PC-3 (cell line): Measurements from ENCODE around the gene UBP1. TPM values are rescaled to one million over a fixed set of nuclear protein-coding genes. Genes with fewer than 3 reads are reported as not detected.

Source experiments
- ATAC-seq: fragments of 200-7000 bp; cut with Tn5 transposase; 2 replicates; pipeline ENCODE4 v1.9.1; 2020; ENCODE audit warnings: mild to moderate bottlenecking, moderate library complexity
- BruUV-seq: library from RNA; stranded (reverse); fragments of 400-500 nt; replicated peaks from 2 replicates; lab custom pipeline; 2021; lab: Mats Ljungman, UMichigan
- CTCF ChIA-PET: fragments of 300-600 bp; sonication (Branson Sonifier 250); formaldehyde crosslinking; loops from one replicate; lab custom pipeline; 2022; ENCODE audit warnings: antibody characterized with exemption; lab: Charles Lee
- POLR2A ChIA-PET: fragments of 300-600 bp; sonication (Branson Sonifier 250); formaldehyde crosslinking; loops from one replicate; lab custom pipeline; 2022; ENCODE audit warnings: antibody characterized with exemption; ENCODE audit not compliant: unreplicated experiment; lab: Charles Lee
- DNase-seq: peaks from one replicate; pipeline ENCODE4 v3.0.0-alpha.2; 2015
- H2AFZ ChIP-seq: fragments of 300-600 bp; sonication (generic); 2 replicates; pipeline ENCODE4 v1.6.0; 2016; ENCODE audit warnings: antibody characterized with exemption, low read length
- H3F3A ChIP-seq: fragments of 300-600 bp; sonication (generic); one replicate; pipeline ENCODE4 v1.6.0; 2017; ENCODE audit warnings: antibody characterized with exemption, low read length, control low read depth, mild to moderate bottlenecking; ENCODE audit not compliant: unreplicated experiment
- H3K27ac ChIP-seq: fragments of 300-600 bp; sonication (generic); 2 replicates; pipeline ENCODE4 v1.5.1; 2016; ENCODE audit warnings: mild to moderate bottlenecking, low read length
- H3K27me3 ChIP-seq: fragments of 300-600 bp; sonication (generic); 2 replicates; pipeline ENCODE4 v1.6.1; 2016; ENCODE audit warnings: low read length, mixed read lengths
- H3K36me3 ChIP-seq: fragments of 300-600 bp; sonication (generic); 2 replicates; pipeline ENCODE4 v1.6.1; 2016; ENCODE audit warnings: low read depth, mixed run types, low read length, mixed read lengths
- H3K4me1 ChIP-seq: fragments of 300-600 bp; sonication (generic); 2 replicates; pipeline ENCODE4 v1.5.1; 2016; ENCODE audit warnings: low read length; ENCODE audit not compliant: insufficient read depth
- H3K4me2 ChIP-seq: fragments of 300-600 bp; sonication (generic); 2 replicates; pipeline ENCODE4 v1.6.0; 2016; ENCODE audit warnings: low read length
- H3K4me3 ChIP-seq: fragments of 300-600 bp; sonication (generic); 2 replicates; pipeline ENCODE4 v1.5.1; 2016; ENCODE audit warnings: mild to moderate bottlenecking, low read length, mixed read lengths
- H3K79me2 ChIP-seq: fragments of 300-600 bp; sonication (generic); 2 replicates; pipeline ENCODE4 v1.6.1; 2017; ENCODE audit warnings: low read length, mixed read lengths
- H3K9ac ChIP-seq: fragments of 300-600 bp; sonication (generic); 2 replicates; pipeline ENCODE4 v1.6.0; 2016; ENCODE audit warnings: mild to moderate bottlenecking, low read length
- H3K9me2 ChIP-seq: fragments of 300-600 bp; sonication (generic); replicated peaks from 2 replicates; pipeline ENCODE4 v1.6.1; 2016; ENCODE audit warnings: mixed run types, low read length, mixed read lengths
- H3K9me3 ChIP-seq: fragments of 300-600 bp; sonication (generic); 2 replicates; pipeline ENCODE4 v1.6.1; 2016; ENCODE audit warnings: low read length, mixed read lengths
- H4K20me1 ChIP-seq: fragments of 300-600 bp; sonication (generic); 2 replicates; pipeline ENCODE4 v1.6.1; 2016; ENCODE audit warnings: low read length, mixed read lengths
- EZH2 ChIP-seq: fragments of 300-600 bp; sonication (generic); IDR thresholded peaks from one replicate; pipeline ENCODE4 v1.6.1; 2017; ENCODE audit warnings: antibody characterized with exemption, mild to moderate bottlenecking, low read length; ENCODE audit not compliant: unreplicated experiment
- EZH2phosphoT487 ChIP-seq: fragments of 300-600 bp; sonication (generic); IDR thresholded peaks from 2 replicates; pipeline ENCODE4 v1.6.1; 2018; ENCODE audit warnings: mild to moderate bottlenecking, antibody characterized with exemption, low read length, borderline replicate concordance
- intact Hi-C: fragments of 100-400 bp; cut with micrococcal nuclease; formaldehyde crosslinking; loops from 2 replicates; pipeline ENCODE4 v1.9.0; 2023
- total RNA-seq: library from RNA; depleted of rRNA; stranded (reverse); fragments of >200 nt; gene quantifications from 2 replicates; pipeline ENCODE4 v1.2.3, GENCODE V29; 2014
- TF ChIP-seq, protein P1 (sequence below): fragments of 300-600 bp; sonication (generic); conservative IDR thresholded peaks from 2 replicates; pipeline ENCODE4 v1.5.1; 2017; ENCODE audit warnings: antibody characterized with exemption, low read depth, mild to moderate bottlenecking, low read length

UBP1 gene
- total RNA-seq, 1 experiment from 2014 or later = 49.3 TPM

DNA sequence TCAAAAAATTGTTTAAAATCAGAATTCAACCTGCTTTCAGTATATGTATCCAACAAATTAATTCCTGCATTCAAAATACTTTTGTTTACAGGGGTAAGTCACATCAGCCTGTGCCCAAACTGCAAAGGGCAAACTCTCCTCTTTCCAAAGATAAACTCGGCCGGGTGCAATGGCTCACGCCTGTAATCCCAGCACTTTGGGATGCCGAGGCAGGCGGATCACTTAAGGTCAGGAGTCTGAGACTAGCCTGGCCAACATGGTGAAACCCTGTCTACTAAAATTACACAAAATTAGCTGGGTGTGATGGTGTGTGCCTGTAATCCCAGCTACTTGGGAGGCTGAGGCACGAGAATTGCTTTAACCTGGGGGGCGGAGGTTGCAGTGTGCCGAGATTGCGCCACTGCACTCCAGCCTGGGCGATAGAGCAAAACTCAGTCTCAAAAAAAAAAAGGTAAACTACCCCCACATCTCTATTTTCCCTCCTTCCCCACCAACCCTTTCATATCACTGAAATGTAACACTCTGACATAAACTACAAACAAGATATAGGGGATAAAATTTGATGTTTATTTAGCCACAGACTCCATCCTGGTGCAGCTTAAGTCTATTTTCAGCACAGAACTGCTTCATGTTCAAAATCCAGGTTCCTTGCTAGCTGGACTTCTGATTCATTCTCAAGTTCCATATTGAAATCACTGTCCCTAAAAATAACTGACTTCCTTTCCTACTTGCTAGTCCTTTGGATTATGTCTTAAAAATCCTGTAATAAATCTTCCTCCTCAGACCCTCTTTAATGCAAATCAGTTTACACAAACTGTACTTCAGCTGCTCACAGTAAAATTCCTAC, 15.4 kb downstream of the UBP1 start:
- DNase-seq (no peak), ATAC-seq (no peak)
- intact Hi-C loops = no loop called here
- Histone ChIP-seq H3K9me2 (no peaks in the 10 kb centered on the region), H3K4me1 (peaks cover 24% of the 10 kb centered on the region), H3K27ac (no peak overlapping the region), H2AFZ (no peak overlapping the region), H3K79me2 (peaks cover 81% of the 10 kb centered on the region), H4K20me1 (peaks cover 35% of the 10 kb centered on the region; the same call in 1 of the 2 replicates), H3K9ac (no peak overlapping the region), H3K4me3 (no peak overlapping the region), H3K27me3 (no peaks in the 10 kb centered on the region), H3K4me2 (no peak overlapping the region), H3F3A (no peaks in the 10 kb centered on the region), H3K9me3 (no peaks in the 10 kb centered on the region), H3K36me3 (peaks cover 23% of the 10 kb centered on the region; the same call in 1 of the 2 replicates)
- BruUV-seq = no TSS peak
- ChIA-PET CTCF (no interaction called here), POLR2A (no interaction called here)
- TF ChIP-seq, protein P1, sequence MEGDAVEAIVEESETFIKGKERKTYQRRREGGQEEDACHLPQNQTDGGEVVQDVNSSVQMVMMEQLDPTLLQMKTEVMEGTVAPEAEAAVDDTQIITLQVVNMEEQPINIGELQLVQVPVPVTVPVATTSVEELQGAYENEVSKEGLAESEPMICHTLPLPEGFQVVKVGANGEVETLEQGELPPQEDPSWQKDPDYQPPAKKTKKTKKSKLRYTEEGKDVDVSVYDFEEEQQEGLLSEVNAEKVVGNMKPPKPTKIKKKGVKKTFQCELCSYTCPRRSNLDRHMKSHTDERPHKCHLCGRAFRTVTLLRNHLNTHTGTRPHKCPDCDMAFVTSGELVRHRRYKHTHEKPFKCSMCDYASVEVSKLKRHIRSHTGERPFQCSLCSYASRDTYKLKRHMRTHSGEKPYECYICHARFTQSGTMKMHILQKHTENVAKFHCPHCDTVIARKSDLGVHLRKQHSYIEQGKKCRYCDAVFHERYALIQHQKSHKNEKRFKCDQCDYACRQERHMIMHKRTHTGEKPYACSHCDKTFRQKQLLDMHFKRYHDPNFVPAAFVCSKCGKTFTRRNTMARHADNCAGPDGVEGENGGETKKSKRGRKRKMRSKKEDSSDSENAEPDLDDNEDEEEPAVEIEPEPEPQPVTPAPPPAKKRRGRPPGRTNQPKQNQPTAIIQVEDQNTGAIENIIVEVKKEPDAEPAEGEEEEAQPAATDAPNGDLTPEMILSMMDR = no peak
- TF ChIP-seq EZH2 (no peak), EZH2phosphoT487 (no peak)

DNA sequence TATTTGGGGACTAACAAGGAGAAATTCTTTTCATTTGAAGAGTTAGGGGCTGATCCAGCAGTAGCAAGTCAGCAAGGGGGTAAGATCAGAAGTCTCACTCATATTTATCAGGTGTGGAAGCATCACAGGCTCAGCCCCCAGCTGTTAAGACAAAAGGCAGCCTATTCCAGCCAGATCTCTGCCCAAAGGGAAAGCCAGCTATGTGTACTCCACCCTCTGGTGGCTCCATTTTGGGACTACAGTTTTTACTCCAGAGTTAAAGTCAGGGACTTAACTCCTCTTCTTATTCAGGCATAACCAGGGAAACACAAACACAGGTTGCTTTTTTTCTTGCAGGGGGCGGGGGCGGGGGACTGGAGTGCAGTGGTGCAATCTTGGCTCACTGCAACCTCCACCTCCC, 19.2 kb downstream of the UBP1 start:
- no peak overlapping the region for H3K4me3 ChIP-seq
- no peak for TF ChIP-seq EZH2phosphoT487
- no peak for TF ChIP-seq EZH2
- TF ChIP-seq, protein P1 = peak; percentile 47; the same call in 1 of the 2 replicates
- peak; percentile 57 for ATAC-seq
- H4K20me1 ChIP-seq = peaks cover under 1% of the 10 kb centered on the region
- H3K9me3 ChIP-seq = no peaks in the 10 kb centered on the region
- H3K4me1 ChIP-seq = peaks cover 8% of the 10 kb centered on the region; the same call in 1 of the 2 replicates
- no peaks in the 10 kb centered on the region for H3K27me3 ChIP-seq
- no peak overlapping the region for H3K27ac ChIP-seq
- H3K36me3 ChIP-seq = peaks cover 34% of the 10 kb centered on the region; the same call in 1 of the 2 replicates
- no peak overlapping the region for H3K9ac ChIP-seq
- no TSS peak for BruUV-seq
- peak; percentile 34 for DNase-seq
- intact Hi-C loops = no loop called here
- POLR2A ChIA-PET = no interaction called here
- no peak overlapping the region for H2AFZ ChIP-seq
- peaks cover 4% of the 10 kb centered on the region for H3F3A ChIP-seq
- no peaks in the 10 kb centered on the region for H3K9me2 ChIP-seq
- H3K4me2 ChIP-seq = no peak overlapping the region
- CTCF ChIA-PET = interaction anchor here (0.7 kb wide), 2 partner anchors 19 to 48 kb away, joined by 4 to 16 read pairs; partner anchors contain the start of gene UBP1
- H3K79me2 ChIP-seq = peaks cover 63% of the 10 kb centered on the region
